IMR-90 (cell line): Measurements from ENCODE around the gene CASK. TPM values are rescaled to one million over a fixed set of nuclear protein-coding genes. Genes with fewer than 3 reads are reported as not detected.

Experiments
- ATAC-seq: fragments of 200-7000 bp; cut with Tn5 transposase; 2 replicates; pipeline ENCODE4 v1.9.1; 2020; ENCODE audit warnings: low read depth, mild to moderate bottlenecking, moderate library complexity
- BruUV-seq: library from RNA; stranded (reverse); fragments of 400-500 nt; replicated peaks from 2 replicates; lab custom pipeline; 2021; lab: Mats Ljungman, UMichigan
- CTCF ChIA-PET: fragments of 300-600 bp; formaldehyde crosslinking; extraction: SDS; loops from one replicate; lab custom pipeline; 2021; ENCODE audit warnings: antibody characterized with exemption; lab: Yijun Ruan, JAX
- POLR2A ChIA-PET: fragments of 300-600 bp; sonication (Branson Sonifier 250); formaldehyde crosslinking; loops from one replicate; lab custom pipeline; 2022; ENCODE audit warnings: antibody characterized with exemption; ENCODE audit not compliant: unreplicated experiment; lab: Charles Lee
- DNase-seq: peaks from one replicate; pipeline ENCODE4 v3.0.0; 2013
- H2AFZ ChIP-seq: replicated peaks from 2 replicates; pipeline ENCODE3; 2013; ENCODE audit warnings: low read length, mild to moderate bottlenecking; ENCODE audit not compliant: poor library complexity
- H2AK5ac ChIP-seq: 2 replicates; pipeline ENCODE4 v1.6.1; 2013; ENCODE audit warnings: low read depth, low read length, inconsistent platforms
- H2AK9ac ChIP-seq: replicated peaks from 2 replicates; pipeline ENCODE3; 2013; ENCODE audit warnings: mild to moderate bottlenecking, low read depth, low read length, moderate library complexity; ENCODE audit not compliant: poor library complexity
- H2BK120ac ChIP-seq: 2 replicates; pipeline ENCODE4 v1.6.1; 2013; ENCODE audit warnings: low read depth, low read length, inconsistent platforms
- H2BK15ac ChIP-seq: 3 replicates; pipeline ENCODE4 v1.6.1; 2013; ENCODE audit warnings: low read depth, low read length, inconsistent platforms
- H2BK20ac ChIP-seq: 2 replicates; pipeline ENCODE4 v1.6.1; 2013; ENCODE audit warnings: low read depth, mild to moderate bottlenecking, inconsistent platforms, low read length, moderate library complexity
- H2BK5ac ChIP-seq: 2 replicates; pipeline ENCODE4 v1.6.1; 2013; ENCODE audit warnings: mild to moderate bottlenecking, low read depth, low read length, inconsistent platforms; ENCODE audit not compliant: poor library complexity, severe bottlenecking
- H3K14ac ChIP-seq: replicated peaks from 2 replicates; pipeline ENCODE4 v1.6.1; 2013; ENCODE audit warnings: low read depth, low read length, inconsistent platforms
- H3K18ac ChIP-seq: 2 replicates; pipeline ENCODE4 v1.6.1; 2013; ENCODE audit warnings: low read depth, low read length, control low read depth
- H3K23ac ChIP-seq: 2 replicates; pipeline ENCODE4 v1.6.1; 2013; ENCODE audit warnings: low read depth, low read length, inconsistent platforms
- H3K27ac ChIP-seq: 2 replicates; pipeline ENCODE4 v1.5.1; 2013; ENCODE audit warnings: mild to moderate bottlenecking, control low read depth, low read length; ENCODE audit not compliant: insufficient read depth
- H3K27me3 ChIP-seq: 2 replicates; pipeline ENCODE4 v1.6.1; 2013; ENCODE audit warnings: low read length; ENCODE audit not compliant: control insufficient read depth, insufficient read depth
- H3K36me3 ChIP-seq: 2 replicates; pipeline ENCODE4 v1.6.1; 2013; ENCODE audit warnings: low read length, mixed read lengths; ENCODE audit not compliant: control insufficient read depth, insufficient read depth
- H3K4ac ChIP-seq: 2 replicates; pipeline ENCODE4 v1.6.1; 2013; ENCODE audit warnings: low read depth, low read length, inconsistent platforms
- H3K4me1 ChIP-seq: 2 replicates; pipeline ENCODE4 v1.6.1; 2013; ENCODE audit warnings: low read length, mixed read lengths; ENCODE audit not compliant: control insufficient read depth, insufficient read depth
- H3K4me2 ChIP-seq: 2 replicates; pipeline ENCODE4 v1.6.1; 2013; ENCODE audit warnings: low read depth, mild to moderate bottlenecking, control low read depth, low read length, moderate library complexity
- H3K4me3 ChIP-seq: 2 replicates; pipeline ENCODE4 v1.5.1; 2013; ENCODE audit warnings: low read depth, mild to moderate bottlenecking, control low read depth, low read length, moderate library complexity; ENCODE audit not compliant: insufficient read depth
- H3K56ac ChIP-seq: 2 replicates; pipeline ENCODE4 v1.6.1; 2013; ENCODE audit warnings: low read length, inconsistent platforms; ENCODE audit not compliant: insufficient read depth; ENCODE audit errors: extremely low read depth
- H3K79me1 ChIP-seq, 2 experiments: 2 replicates each; pipeline ENCODE4 v1.6.1; 2013; ENCODE audit warnings: low read length in 2 of 2, inconsistent platforms in 1 of 2, low read depth in 1 of 2
- H3K9ac ChIP-seq: 2 replicates; pipeline ENCODE4 v1.6.1; 2013; ENCODE audit warnings: low read depth, low read length, control low read depth
- H3K9me1 ChIP-seq: 2 replicates; pipeline ENCODE4 v1.6.1; 2013; ENCODE audit warnings: low read length, inconsistent platforms; ENCODE audit not compliant: insufficient read depth
- H3K9me3 ChIP-seq: 2 replicates; pipeline ENCODE4 v1.6.1; 2013; ENCODE audit warnings: low read length; ENCODE audit not compliant: control insufficient read depth, insufficient read depth
- H4K20me1 ChIP-seq: 2 replicates; pipeline ENCODE4 v1.6.1; 2013; ENCODE audit warnings: low read length, inconsistent platforms; ENCODE audit not compliant: insufficient read depth
- H4K5ac ChIP-seq: 2 replicates; pipeline ENCODE4 v1.6.1; 2013; ENCODE audit warnings: mild to moderate bottlenecking, low read depth, low read length, control low read depth
- H4K8ac ChIP-seq, 2 experiments: 2 replicates each; pipeline ENCODE4 v1.6.1; 2013; ENCODE audit warnings: low read depth in 2 of 2, low read length in 2 of 2, control low read depth in 1 of 2, inconsistent platforms in 1 of 2
- H4K91ac ChIP-seq: 2 replicates; pipeline ENCODE4 v1.6.1; 2013; ENCODE audit warnings: low read depth, low read length, inconsistent platforms; ENCODE audit not compliant: insufficient read depth
- BHLHE40 ChIP-seq: fragments of 150-350 bp; IDR thresholded peaks from 2 replicates; pipeline ENCODE4 v1.6.1; 2016; ENCODE audit warnings: mild to moderate bottlenecking, low read depth, low read length
- CEBPB ChIP-seq: IDR thresholded peaks from 2 replicates; pipeline ENCODE4 v1.6.1; 2012; ENCODE audit warnings: low read depth, low read length, improper control_type of control experiment
- MAFK ChIP-seq: IDR thresholded peaks from 2 replicates; pipeline ENCODE4 v1.6.1; 2012; ENCODE audit warnings: low read depth, low read length, improper control_type of control experiment
- MAZ ChIP-seq: IDR thresholded peaks from 2 replicates; pipeline ENCODE4 v1.6.1; 2012; ENCODE audit warnings: low read depth, mild to moderate bottlenecking, low read length, improper control_type of control experiment, moderate library complexity, borderline replicate concordance
- MXI1 ChIP-seq: IDR thresholded peaks from 2 replicates; pipeline ENCODE4 v1.6.1; 2012; ENCODE audit warnings: low read depth, mild to moderate bottlenecking, low read length, moderate library complexity, borderline replicate concordance
- RAD21 ChIP-seq: IDR thresholded peaks from 2 replicates; pipeline ENCODE4 v1.6.1; 2012; ENCODE audit warnings: low read length, improper control_type of control experiment
- RFX5 ChIP-seq: IDR thresholded peaks from 2 replicates; pipeline ENCODE4 v1.8.0; 2012; ENCODE audit warnings: low read depth, mild to moderate bottlenecking, low read length, moderate library complexity
- WGBS, 2 experiments: methylation state at CpG; one replicate each; pipeline versions ENCODE4 v1.1.5 to v1.1.7; 2013; ENCODE audit warnings: missing lambda C conversion rate in 2 of 2; ENCODE audit not compliant: insufficient read length in 1 of 2; ENCODE audit errors: extremely low coverage in 2 of 2; 5-methylcytosine and 5-hydroxymethylcytosine counted together
- dilution Hi-C: fragments of 300-500 bp; cut with HindIII; formaldehyde crosslinking; loops from one replicate; pipeline ENCODE4 v1.14.3; 2018; ENCODE audit warnings: low sequenced_read_pairs; ENCODE audit not compliant: unreplicated experiment
- in situ Hi-C: fragments of 300-500 bp; cut with MboI; formaldehyde crosslinking; loops from 3 replicates; pipeline ENCODE4 v1.14.3; 2019; ENCODE audit warnings: low sequenced_read_pairs, inconsistent platforms, mixed read lengths
- intact Hi-C: fragments of 100-400 bp; cut with micrococcal nuclease; formaldehyde crosslinking; loops from 2 replicates; pipeline ENCODE4 v1.10.0; 2022
- polyA plus RNA-seq, 3 experiments: library from polyadenylated mRNA; depleted of rRNA; stranded (reverse); fragments of >200 nt; gene quantifications; 2 replicates each; pipeline ENCODE4 v1.2.3, GENCODE V29; 2012; ENCODE audit warnings: low replicate concordance in 1 of 3
- total RNA-seq: library from RNA; depleted of rRNA; stranded (reverse); fragments of >200 nt; gene quantifications from 2 replicates; pipeline ENCODE4 v1.2.3, GENCODE V29; 2012
- TF ChIP-seq, protein P1 (sequence below): conservative IDR thresholded peaks from 2 replicates; pipeline ENCODE4 v1.5.1; 2012; ENCODE audit warnings: mild to moderate bottlenecking, low read depth, low read length, improper control_type of control experiment
- TF ChIP-seq, protein P2 (sequence below): fragments of 150-350 bp; IDR thresholded peaks from 2 replicates; pipeline ENCODE4 v1.6.1; 2016; ENCODE audit warnings: low read depth, mild to moderate bottlenecking, low read length, moderate library complexity, borderline replicate concordance
- TF ChIP-seq, protein P3 (sequence below): fragments of 150-350 bp; IDR thresholded peaks from 2 replicates; pipeline ENCODE4 v1.6.1; 2017; ENCODE audit warnings: mild to moderate bottlenecking, antibody characterized with exemption, low read length, low read depth

The CASK gene
- total and polyA plus RNA-seq, 2 of the 4 experiments (the other 2 are of a cell fraction) = 9.4 to 17.7 TPM

DNA sequence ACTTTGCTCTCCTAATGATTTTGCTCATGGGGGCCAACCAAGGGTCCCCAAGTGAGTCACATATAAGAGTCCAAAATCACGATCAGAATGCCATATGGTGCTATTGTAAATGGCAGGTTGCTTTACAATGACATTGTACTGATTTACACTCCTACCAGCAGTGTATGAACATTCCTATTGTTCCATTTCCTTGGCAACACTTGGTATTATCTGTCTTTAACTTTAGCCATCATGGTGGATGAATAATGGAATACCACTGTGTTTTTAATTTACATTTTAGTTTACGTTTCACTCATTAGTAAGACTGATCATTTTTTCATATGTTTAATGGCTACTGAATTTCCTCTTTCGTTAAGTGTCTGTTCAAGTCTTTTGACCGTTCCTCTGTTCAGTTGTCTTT is 379.7 kb downstream of the CASK start:
- TF ChIP-seq, protein P1, sequence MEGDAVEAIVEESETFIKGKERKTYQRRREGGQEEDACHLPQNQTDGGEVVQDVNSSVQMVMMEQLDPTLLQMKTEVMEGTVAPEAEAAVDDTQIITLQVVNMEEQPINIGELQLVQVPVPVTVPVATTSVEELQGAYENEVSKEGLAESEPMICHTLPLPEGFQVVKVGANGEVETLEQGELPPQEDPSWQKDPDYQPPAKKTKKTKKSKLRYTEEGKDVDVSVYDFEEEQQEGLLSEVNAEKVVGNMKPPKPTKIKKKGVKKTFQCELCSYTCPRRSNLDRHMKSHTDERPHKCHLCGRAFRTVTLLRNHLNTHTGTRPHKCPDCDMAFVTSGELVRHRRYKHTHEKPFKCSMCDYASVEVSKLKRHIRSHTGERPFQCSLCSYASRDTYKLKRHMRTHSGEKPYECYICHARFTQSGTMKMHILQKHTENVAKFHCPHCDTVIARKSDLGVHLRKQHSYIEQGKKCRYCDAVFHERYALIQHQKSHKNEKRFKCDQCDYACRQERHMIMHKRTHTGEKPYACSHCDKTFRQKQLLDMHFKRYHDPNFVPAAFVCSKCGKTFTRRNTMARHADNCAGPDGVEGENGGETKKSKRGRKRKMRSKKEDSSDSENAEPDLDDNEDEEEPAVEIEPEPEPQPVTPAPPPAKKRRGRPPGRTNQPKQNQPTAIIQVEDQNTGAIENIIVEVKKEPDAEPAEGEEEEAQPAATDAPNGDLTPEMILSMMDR = no peak
- no peak for TF ChIP-seq MAFK
- no peak for TF ChIP-seq MXI1
- TF ChIP-seq MAZ = no peak
- no peak for TF ChIP-seq RAD21
- TF ChIP-seq, protein P2, sequence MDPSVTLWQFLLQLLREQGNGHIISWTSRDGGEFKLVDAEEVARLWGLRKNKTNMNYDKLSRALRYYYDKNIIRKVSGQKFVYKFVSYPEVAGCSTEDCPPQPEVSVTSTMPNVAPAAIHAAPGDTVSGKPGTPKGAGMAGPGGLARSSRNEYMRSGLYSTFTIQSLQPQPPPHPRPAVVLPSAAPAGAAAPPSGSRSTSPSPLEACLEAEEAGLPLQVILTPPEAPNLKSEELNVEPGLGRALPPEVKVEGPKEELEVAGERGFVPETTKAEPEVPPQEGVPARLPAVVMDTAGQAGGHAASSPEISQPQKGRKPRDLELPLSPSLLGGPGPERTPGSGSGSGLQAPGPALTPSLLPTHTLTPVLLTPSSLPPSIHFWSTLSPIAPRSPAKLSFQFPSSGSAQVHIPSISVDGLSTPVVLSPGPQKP = no peak
- no peak for TF ChIP-seq RFX5
- no peak for TF ChIP-seq BHLHE40
- no peak for TF ChIP-seq CEBPB
- TF ChIP-seq, protein P3, sequence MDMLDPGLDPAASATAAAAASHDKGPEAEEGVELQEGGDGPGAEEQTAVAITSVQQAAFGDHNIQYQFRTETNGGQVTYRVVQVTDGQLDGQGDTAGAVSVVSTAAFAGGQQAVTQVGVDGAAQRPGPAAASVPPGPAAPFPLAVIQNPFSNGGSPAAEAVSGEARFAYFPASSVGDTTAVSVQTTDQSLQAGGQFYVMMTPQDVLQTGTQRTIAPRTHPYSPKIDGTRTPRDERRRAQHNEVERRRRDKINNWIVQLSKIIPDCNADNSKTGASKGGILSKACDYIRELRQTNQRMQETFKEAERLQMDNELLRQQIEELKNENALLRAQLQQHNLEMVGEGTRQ = no peak
- no peak overlapping the region for H3K23ac ChIP-seq
- H2BK120ac ChIP-seq = no peak overlapping the region
- no peak overlapping the region for H3K9ac ChIP-seq
- no peaks in the 10 kb centered on the region for H4K20me1 ChIP-seq
- no CpG with 5 or more reads among the region's 4 CpGs for WGBS, 2 experiments
- peaks cover under 1% of the 10 kb centered on the region; the same call in 1 of the 2 replicates for H3K36me3 ChIP-seq
- H4K8ac ChIP-seq = no peak overlapping the region
- ATAC-seq (no peak), DNase-seq (no peak)
- H3K4ac ChIP-seq = no peak overlapping the region
- H2AFZ ChIP-seq = no peak overlapping the region
- no peak overlapping the region for H2AK9ac ChIP-seq
- no peak overlapping the region for H2BK5ac ChIP-seq
- H3K4me2 ChIP-seq = no peak overlapping the region
- no peaks in the 10 kb centered on the region for H3K9me3 ChIP-seq
- no peak overlapping the region for H3K14ac ChIP-seq
- H2BK20ac ChIP-seq = no peak overlapping the region
- no peak overlapping the region for H3K27ac ChIP-seq
- no peak overlapping the region for H3K18ac ChIP-seq
- H3K79me1 ChIP-seq = no peaks in the 10 kb centered on the region
- CTCF ChIA-PET = no interaction called here
- in situ Hi-C loops (no loop called here), intact Hi-C loops (no loop called here), dilution Hi-C loops (no loop called here)
- no peak overlapping the region for H2BK15ac ChIP-seq
- H3K4me1 ChIP-seq = peaks cover 6% of the 10 kb centered on the region
- no peak overlapping the region for H4K5ac ChIP-seq
- no peak overlapping the region for H3K56ac ChIP-seq
- no peak overlapping the region for H3K4me3 ChIP-seq
- H4K91ac ChIP-seq = no peak overlapping the region
- no TSS peak for BruUV-seq
- POLR2A ChIA-PET = no interaction called here
- peaks cover 2% of the 10 kb centered on the region; the same call in 1 of the 2 replicates for H3K9me1 ChIP-seq
- H3K27me3 ChIP-seq = no peaks in the 10 kb centered on the region; the same call in 1 of the 2 replicates
- no peak overlapping the region for H2AK5ac ChIP-seq
